ENCODE results near the gene IMMP2L. TPM values are rescaled to one million over a fixed set of nuclear protein-coding genes. Genes with fewer than 3 reads are reported as not detected.

Gene IMMP2L
- total RNA-seq, 1 donor from 2014 or later = 11.9 TPM

GRCh38 chr7:111223802-111224253 is 338.5 kb downstream of the IMMP2L start:
- H3K9me3 Mint-ChIP-seq = no peaks in the 10 kb centered on the region

GRCh38 chr7:111215550-111215949 is 346.7 kb downstream of the IMMP2L start:
- no peak overlapping the region for H3K27ac Mint-ChIP-seq (ENCODE audit: unreplicated experiment)
- TF ChIP-seq CTCF (conservative IDR thresholded peaks at IDR 0.05) = no peak
- no peaks in the 10 kb centered on the region for H3K27me3 Mint-ChIP-seq (ENCODE audit: low read depth)
- no peak for DNase-seq (ENCODE audit: low read depth, low spot score)
- H3K4me1 Mint-ChIP-seq = peaks cover 6% of the 10 kb centered on the region
- peaks cover 8% of the 10 kb centered on the region for H3K36me3 Mint-ChIP-seq (ENCODE audit: low read depth)
- peaks cover 5% of the 10 kb centered on the region for H3K9me3 Mint-ChIP-seq
- no peak overlapping the region for H3K4me3 Mint-ChIP-seq

More at GRCh38 chr7:111223802-111224253, 338.5 kb downstream of the IMMP2L start:
- Mint-ChIP-seq H3K4me3 (no peak overlapping the region), H3K4me1 (no peaks in the 10 kb centered on the region), H3K36me3 (ENCODE audit: low read depth) (no peaks in the 10 kb centered on the region), H3K27me3 (ENCODE audit: low read depth) (no peaks in the 10 kb centered on the region), H3K27ac (ENCODE audit: unreplicated experiment) (no peak overlapping the region)
- no peak for TF ChIP-seq CTCF (conservative IDR thresholded peaks at IDR 0.05)
- DNase-seq (ENCODE audit: low read depth, low spot score) = no peak

GRCh38 chr7:111212857-111213523 is 349.3 kb downstream of the IMMP2L start:
- peaks cover 5% of the 10 kb centered on the region for H3K9me3 Mint-ChIP-seq
- TF ChIP-seq CTCF (conservative IDR thresholded peaks at IDR 0.05) = no peak
- no peak for DNase-seq (ENCODE audit: low read depth, low spot score)
- no peaks in the 10 kb centered on the region for H3K27me3 Mint-ChIP-seq (ENCODE audit: low read depth)
- H3K4me3 Mint-ChIP-seq = no peak overlapping the region
- H3K27ac Mint-ChIP-seq (ENCODE audit: unreplicated experiment) = no peak overlapping the region
- peaks cover 6% of the 10 kb centered on the region for H3K4me1 Mint-ChIP-seq
- H3K36me3 Mint-ChIP-seq (ENCODE audit: low read depth) = peaks cover 8% of the 10 kb centered on the region

- H3K4me1 Mint-ChIP-seq = peaks cover 6% of the 10 kb centered on the region
- H3K9me3 Mint-ChIP-seq = peaks cover 5% of the 10 kb centered on the region
- no peak overlapping the region for H3K27ac Mint-ChIP-seq (ENCODE audit: unreplicated experiment)
- H3K36me3 Mint-ChIP-seq (ENCODE audit: low read depth) = peaks cover 8% of the 10 kb centered on the region
- TF ChIP-seq CTCF (conservative IDR thresholded peaks at IDR 0.05) = no peak
- no peak overlapping the region for H3K4me3 Mint-ChIP-seq
- H3K27me3 Mint-ChIP-seq (ENCODE audit: low read depth) = no peaks in the 10 kb centered on the region
- DNase-seq (ENCODE audit: low read depth, low spot score) = no peak
Observed at GRCh38 chr7:111210996-111211395, 351.3 kb downstream of the IMMP2L start.

- Mint-ChIP-seq H3K4me3 (no peak overlapping the region), H3K4me1 (peaks cover 6% of the 10 kb centered on the region), H3K9me3 (peaks cover 5% of the 10 kb centered on the region), H3K27me3 (ENCODE audit: low read depth) (no peaks in the 10 kb centered on the region), H3K27ac (ENCODE audit: unreplicated experiment) (no peak overlapping the region), H3K36me3 (ENCODE audit: low read depth) (peaks cover 8% of the 10 kb centered on the region)
- no peak for TF ChIP-seq CTCF (conservative IDR thresholded peaks at IDR 0.05)
- no peak for DNase-seq (ENCODE audit: low read depth, low spot score)
Observed at GRCh38 chr7:111210043-111210442, 352.2 kb downstream of the IMMP2L start.
